HTR-8/SVneo (cell line): Measurements from ENCODE around the gene DDX39B.
"Not testable (repeated sequence)": the region's sequence is repeated elsewhere in the genome, so short reads cannot be mapped to it uniquely, and the experiment has no call there.

Source experiments
- DNase-seq: peaks from one replicate; pipeline ENCODE4 v3.0.0; 2011; ENCODE audit warnings: low spot score, mixed read lengths; ENCODE audit not compliant: insufficient read length
- FAIRE-seq: peaks from 2 replicates; lab custom pipeline; 2011; peaks lifted over from hg19 to GRCh38; lab: Jason Lieb, UNC

Gene DDX39B

DNA sequence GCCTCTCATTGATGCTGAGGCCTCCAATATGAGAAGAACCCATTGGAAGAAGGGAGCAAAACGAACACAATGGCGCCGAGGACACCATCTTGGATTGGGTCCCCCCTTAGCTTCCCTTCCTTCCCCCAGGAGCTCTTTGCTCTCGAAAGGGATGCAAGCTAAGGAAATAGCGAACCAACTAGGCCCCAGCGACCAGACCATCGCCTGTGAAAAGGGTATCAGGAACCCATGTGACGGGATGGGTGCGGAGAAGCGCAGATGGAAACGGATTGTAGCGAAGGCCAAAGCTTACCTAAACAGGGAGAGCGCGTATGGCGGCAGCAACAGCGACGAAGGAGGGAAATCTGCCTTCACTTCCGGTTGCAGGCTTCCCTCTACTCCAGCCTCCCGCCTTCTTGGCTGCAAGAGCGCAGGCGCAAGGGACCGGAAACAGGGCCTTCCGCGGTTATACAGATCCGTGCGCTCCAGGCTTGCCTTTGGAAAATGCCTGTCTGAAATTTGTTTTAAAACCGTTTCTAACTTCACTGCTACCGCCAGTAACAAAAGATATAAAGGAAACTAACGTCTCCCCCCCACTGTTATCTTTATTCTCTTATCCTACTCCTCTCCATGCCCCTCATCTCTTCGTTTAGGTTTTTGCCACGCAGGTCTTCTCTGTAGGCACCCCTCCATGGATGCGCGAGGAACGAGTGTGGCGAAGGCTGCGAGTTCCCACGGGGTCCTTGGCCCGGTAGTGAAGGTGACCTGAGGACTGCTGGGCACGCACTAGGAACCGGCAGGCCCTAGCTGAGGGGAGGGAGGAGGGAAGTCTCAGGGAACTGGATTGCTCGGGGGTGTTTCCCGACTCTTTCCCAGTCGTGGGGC is at the start of gene DDX39B:
DDX39B (minus strand) TSS at position 346 of the 864 bp plus-strand sequence. CDS start 1,471 bp downstream, outside the sequence.
- DNase-seq = peak; percentile 97
- peak; percentile 74 for FAIRE-seq

GRCh38 chr6:31590691-31591090 is 48.9 kb upstream of the DDX39B start:
- not testable (repeated sequence) for FAIRE-seq, DNase-seq

DNA sequence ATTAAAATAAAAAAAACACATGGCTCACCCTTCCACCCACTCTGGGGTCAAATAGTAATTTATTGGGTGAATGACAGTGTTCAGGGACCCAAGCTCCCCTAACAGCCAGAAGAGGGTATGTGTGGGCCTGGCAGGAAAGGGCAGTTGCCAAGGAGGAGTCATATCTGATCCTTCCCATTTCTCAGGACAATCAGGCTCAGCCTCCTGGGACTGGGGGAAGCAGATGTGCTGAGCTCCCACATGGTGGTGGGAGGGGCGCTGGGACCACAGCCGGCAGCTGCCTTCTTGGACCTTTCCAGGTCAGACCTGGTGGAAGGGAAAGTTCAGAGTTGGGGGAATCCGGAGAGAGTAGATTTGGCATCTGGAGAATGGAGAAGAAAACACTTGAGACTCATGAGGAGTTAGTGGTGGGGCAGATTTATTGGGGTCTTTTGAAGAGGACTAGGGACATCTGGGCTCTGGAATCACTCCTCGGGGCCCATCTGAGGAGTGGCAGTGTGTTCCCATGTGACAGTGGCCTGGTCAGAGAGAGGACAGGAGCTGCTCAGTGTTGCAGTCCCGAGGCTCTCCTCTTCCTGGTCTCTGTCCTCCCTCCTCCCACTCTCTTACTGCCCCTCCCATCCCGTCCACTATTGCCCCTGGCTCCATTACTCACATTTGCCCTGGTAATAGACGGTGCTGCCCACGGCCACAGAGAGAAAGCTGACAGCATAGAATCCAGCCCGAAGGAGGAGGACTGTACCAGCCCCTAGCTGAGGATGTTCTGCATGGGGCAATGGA is 47.3 kb upstream of the DDX39B start:
- FAIRE-seq = no peak
- DNase-seq = no peak

- DNase-seq (no peak), FAIRE-seq (no peak)
Observed at GRCh38 chr6:31587791-31588777, 46.3 kb upstream of the DDX39B start.

DNA sequence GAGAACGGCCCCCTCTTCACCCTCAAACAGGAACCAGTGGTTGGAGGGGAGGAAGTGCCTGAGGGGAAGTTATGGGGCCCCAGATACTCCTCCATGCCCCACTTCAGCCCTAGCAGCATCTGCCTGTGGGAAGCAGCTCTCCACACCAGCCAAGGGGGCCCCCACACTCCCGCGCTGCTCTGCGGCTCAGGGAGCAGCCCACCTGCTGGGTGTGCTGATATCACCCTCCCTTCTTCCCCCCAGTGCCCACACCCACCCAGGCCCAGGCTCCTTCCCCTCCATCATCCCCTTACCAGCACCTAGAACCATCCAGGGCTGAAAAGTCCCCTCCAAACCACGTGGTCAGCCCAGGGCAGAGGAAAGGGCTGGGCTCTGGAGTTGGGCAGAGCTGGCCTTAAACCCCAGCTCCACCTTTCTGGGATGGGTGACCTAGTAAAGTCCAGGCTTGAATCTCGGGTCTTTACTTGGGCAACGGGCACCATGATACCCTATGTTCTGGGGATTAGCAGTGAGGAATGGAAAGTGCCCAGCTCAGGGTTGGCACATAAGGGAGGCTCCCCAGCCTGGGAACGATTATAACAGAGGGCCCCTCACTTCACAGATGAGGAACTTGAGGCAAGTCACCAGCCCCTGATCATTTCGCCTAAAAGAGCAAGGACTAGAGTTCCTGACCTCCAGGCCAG is 44.9 kb upstream of the DDX39B start:
- DNase-seq (no peak), FAIRE-seq (no peak)

- no peak for DNase-seq
- no peak for FAIRE-seq
Observed at GRCh38 chr6:31586008-31586407, 44.2 kb upstream of the DDX39B start, which contains the start of gene LST1. Gene LST1 (plus strand): TSS chr6:31586277. CDS start chr6:31587300, 1,023 bp downstream.

DNA sequence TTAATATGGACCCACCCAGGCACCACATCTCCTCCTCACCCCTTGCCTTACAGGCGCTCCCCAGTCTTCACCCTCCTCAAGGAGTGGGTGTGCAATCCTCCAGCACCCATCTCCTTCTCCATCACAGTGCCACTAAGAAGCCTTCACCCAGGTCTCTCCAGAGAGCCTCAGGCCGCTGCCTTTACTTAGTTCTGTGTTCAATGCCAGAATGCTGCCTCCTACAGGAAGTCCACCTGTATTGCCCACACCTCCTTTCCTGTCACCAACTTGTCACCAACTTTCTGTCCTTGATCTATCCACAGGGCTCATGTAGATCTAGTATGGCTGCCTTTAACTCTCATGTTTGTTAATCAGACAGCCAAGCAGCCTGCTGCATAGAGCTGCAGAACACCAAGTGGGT is 43.7 kb upstream of the DDX39B start:
- FAIRE-seq = peak; percentile 20
- no peak for DNase-seq

DNA sequence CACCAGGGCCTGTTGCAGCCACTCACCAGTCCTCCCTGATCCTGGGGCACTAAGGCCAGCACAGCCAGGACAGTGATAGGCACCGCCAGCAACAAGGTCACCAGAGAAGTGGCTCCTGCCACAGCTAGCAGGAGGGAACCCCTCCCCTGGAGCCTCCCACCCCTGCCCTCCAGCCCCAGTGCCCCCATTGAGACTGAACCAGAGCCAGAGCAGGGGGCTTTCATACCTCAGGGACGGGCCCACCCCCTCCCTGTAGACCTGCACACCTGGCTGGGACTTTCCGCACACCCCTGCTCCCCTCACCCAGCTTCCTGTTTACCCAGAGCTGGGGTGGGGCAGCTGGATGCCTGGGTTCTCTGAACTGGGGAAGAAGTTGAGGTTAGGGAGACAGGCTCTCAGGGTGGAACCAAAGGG is 40.4 kb upstream of the DDX39B start, which contains the start of gene LTB:
LTB (minus strand) TSS at position 195 of the 414 bp plus-strand sequence; CDS start at position 188, 7 bp downstream.
- no peak for DNase-seq
- FAIRE-seq = no peak

DNA sequence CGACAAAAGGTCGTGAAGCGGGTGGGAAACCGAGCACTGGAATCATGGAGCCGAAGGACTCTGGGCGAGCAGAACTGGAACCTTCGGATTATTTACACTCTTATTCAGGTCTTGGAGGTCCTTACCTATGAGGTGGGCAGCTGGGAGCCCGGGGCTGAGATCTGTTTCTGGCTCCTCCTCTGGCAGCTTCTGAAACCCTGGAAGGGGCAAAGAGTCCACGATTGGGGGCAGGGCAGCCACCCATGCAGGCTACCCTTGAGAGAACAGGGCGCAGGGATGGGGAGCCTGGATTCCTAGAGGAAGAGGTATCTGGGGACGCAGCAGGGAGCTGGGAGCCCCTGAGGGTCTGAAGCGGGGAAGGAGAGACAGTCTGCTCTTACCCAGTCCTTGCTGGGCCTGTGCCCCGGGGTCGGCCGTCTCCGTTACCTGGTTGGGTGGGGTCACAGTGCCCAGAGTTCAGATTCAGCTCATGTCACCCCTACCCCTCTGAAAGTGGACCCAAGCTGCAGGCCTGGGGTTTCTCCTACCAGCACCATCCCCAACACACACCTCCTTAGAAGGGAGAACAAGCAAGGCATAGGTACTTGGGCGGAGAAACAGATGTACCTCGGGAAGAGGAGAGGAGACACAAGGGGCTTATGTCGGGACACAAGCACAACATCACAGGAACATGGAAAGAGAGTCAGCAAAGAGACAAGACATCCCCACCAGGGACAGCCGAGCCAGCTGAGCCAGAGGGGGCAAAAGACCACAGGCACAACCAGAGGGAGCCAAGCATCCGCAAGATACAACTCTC is 39.8 kb upstream of the DDX39B start:
- DNase-seq = no peak
- FAIRE-seq = no peak

DNA sequence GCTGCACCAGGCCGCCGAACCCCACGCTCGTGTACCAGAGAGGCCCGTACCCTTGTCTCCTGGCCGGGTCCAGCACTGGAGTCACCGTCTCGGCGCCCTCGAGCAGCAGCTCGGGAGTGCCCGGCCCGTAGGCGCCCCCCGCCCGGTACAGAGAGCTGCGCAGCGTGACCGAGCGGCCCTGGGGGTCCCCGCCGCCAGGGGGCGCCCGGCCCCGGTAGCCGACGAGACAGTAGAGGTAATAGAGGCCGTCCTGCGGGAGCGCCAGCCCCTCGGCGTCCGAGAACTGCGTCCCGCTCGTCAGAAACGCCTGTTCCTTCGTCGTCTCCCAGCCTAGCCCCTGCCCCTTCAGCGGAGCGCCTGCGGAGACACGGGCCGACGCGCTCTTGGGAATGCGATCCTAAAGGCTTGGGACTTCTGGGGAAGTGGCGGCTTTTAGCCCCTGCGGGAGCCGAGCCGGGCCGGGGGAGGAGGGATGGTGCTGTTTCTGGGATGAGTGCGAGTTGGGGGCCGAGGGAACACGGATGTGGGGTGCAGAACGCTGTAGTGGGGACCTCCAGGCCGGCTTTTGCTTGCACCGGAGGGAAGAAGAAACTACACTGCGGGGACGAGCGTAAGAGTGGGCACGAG is 39.1 kb upstream of the DDX39B start:
- DNase-seq (peak; percentile 90), FAIRE-seq (no peak)

- DNase-seq (no peak), FAIRE-seq (no peak)
Observed at GRCh38 chr6:31580438-31580740, 38.6 kb upstream of the DDX39B start.

DNA sequence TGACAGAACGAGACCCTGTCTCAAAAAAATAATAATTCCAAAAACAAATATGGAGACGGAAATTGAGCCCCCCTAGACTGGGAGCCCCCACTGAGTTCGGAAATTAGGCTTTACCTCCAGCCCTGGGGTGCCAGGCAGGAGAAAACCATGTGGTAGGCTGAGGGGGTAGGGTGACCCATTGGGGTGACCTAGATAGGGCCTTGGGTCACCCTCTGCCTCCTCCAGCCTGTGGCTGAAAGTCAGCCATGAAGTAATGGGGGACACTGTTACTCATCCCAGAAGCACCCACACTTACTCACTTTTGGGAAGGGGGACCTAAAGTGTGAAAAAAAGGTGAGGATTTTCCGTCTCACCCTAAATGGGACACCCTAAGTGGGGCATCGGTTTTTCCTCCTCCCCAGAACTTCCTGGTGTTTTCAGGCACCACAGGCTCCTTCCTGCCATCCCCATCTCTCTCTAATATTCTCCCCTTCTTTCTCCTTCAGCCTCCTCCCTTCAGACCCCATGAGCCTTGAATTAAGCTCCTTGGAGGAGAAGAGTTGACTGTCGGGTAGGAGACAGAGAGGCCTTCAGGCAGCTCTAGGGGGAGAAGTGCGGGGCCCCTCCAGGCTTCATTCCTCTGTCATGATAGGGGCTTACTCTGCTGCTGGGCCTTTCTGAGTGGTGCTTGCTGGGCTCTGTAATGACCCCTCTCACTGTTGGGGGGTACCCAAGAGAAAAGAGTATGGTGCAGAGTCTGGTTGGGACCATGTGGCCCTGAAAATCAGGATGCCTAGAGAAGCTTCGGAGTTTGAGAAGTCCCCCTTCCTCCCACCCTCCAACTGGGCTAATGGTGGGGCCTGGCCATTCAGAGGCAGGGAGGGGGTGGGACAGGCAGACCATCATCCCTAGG is 38.0 kb upstream of the DDX39B start:
- FAIRE-seq (no peak), DNase-seq (no peak)

DNA sequence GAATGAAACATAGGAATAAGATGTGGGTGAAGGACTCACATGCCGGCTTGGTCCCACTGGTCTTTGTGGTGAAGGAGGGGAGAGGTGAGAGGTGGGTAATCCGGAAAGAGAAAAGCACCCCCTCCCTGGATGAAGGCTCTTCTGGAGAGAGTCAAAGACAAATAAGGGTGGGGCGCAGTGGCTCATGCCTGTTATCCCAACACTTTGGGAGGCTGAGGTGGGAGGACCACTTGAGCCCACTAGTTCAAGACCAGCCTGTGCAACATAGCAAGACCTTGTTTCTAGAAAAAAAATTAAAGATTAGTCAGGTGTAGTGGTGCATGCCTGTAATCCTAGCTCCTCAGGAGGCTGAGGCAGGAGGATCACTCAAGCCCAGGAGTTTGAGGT is 37.3 kb upstream of the DDX39B start:
- no peak for DNase-seq
- no peak for FAIRE-seq

DNA sequence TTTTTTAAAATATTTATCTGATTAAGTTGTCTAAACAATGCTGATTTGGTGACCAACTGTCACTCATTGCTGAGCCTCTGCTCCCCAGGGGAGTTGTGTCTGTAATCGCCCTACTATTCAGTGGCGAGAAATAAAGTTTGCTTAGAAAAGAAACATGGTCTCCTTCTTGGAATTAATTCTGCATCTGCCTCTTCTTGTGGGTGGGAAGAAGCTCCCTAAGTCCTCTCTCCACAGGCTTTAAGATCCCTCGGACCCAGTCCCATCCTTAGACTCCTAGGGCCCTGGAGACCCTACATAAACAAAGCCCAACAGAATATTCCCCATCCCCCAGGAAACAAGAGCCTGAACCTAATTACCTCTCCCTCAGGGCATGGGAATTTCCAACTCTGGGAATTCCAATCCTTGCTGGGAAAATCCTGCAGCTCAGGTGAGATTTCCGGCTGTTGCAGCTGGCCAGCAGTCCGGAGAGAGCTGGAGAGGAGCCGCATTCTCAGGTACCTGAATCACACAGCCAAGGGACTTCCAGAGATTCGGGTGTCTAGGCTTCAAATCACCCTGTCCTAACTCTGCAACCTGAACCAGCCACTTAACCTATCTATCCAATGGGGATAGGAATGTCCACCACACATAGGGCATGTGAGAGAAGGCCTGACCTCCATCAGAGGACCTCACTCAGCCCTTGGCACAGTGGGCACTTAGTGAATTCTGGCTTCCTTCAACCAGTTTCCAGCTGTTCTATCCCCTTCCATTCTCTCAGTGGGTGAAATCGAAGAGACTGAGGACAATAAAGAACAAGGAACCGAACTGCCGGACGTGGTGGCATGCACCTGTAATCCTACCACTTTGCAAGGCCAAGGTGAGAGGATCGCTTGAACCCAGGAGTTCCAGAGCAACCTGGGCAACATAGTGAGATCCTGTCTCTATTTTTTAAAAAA is 36.6 kb upstream of the DDX39B start:
- FAIRE-seq (no peak), DNase-seq (no peak)

GRCh38 chr6:31577579-31577966 is 35.8 kb upstream of the DDX39B start:
- FAIRE-seq (no peak), DNase-seq (no peak)

- no peak for FAIRE-seq
- no peak for DNase-seq
Observed at GRCh38 chr6:31576897-31577578, 35.2 kb upstream of the DDX39B start.
